Colonic mucosa (tissue), 4 donors: ENCODE data around the gene TMEM200B. TPM values are rescaled to one million over a fixed set of nuclear protein-coding genes. Genes with fewer than 3 reads are reported as not detected.

Experiments
- DNase-seq: peaks from one replicate; pipeline ENCODE4 v3.0.0-alpha.2; 2020
- H3K27ac ChIP-seq: fragments of 200-600 bp; one replicate; pipeline ENCODE4 v1.8.0; 2021
- H3K27me3 ChIP-seq: fragments of 200-600 bp; one replicate; pipeline ENCODE4 v1.8.0; 2021
- H3K36me3 ChIP-seq: fragments of 200-600 bp; one replicate; pipeline ENCODE4 v1.8.0; 2021
- H3K4me1 ChIP-seq: fragments of 200-600 bp; one replicate; pipeline ENCODE4 v1.8.0; 2021; ENCODE audit warnings: mild to moderate bottlenecking
- H3K4me3 ChIP-seq: fragments of 200-600 bp; one replicate; pipeline ENCODE4 v1.8.0; 2021
- H3K9ac ChIP-seq, 2 donors: one replicate each; pipeline ENCODE4 v1.7.0; 2013; ENCODE audit warnings: control low read depth in 2 of 2, low read depth in 2 of 2, low read length in 2 of 2
- H3K9me3 ChIP-seq: fragments of 200-600 bp; one replicate; pipeline ENCODE4 v1.8.0; 2021
- intact Hi-C: fragments of 100-400 bp; cut with DNase I; formaldehyde crosslinking; loops from one replicate; pipeline ENCODE4 v1.14.1; 2022
- total RNA-seq, 2 donors: library from RNA; stranded (reverse); fragmentation: NEBNext Ultra II Directional in 1 of 2; extraction: Animal tissue kit (Norgen Biotek cat#: 25700) in 1 of 2; gene quantifications; one replicate each; pipeline ENCODE4 v1.2.1, GENCODE V29; 2021
- TF ChIP-seq, protein P1 (sequence below): fragments of 200-600 bp; IDR thresholded peaks from one replicate; pipeline ENCODE4 v1.8.0; 2022; ENCODE audit warnings: antibody characterized with exemption, mild to moderate bottlenecking
- donor health status: healthy.
- donor health status: DM: no; HTN: no; CAD: no.
- donor health status: DM: no; HTN: no; CAD: no.

TMEM200B gene
- 1 to 10 TPM; 1.5 to 3.3 TPM for total RNA-seq

GRCh38 chr1:29123887-29124365, at the start of gene TMEM200B:
TSS of gene TMEM200B (minus strand) at chr1:29123903. CDS start at chr1:29121828, 2,075 bp downstream.
- intact Hi-C loops = loop anchor here (5.0 to 10.0 kb wide), 2 partner anchors 51 to 78 kb away; no protein-coding TSS in a partner anchor
- Histone ChIP-seq H3K36me3 (no peaks in the 10 kb centered on the region), H3K4me1 (peaks cover 11% of the 10 kb centered on the region)

DNA sequence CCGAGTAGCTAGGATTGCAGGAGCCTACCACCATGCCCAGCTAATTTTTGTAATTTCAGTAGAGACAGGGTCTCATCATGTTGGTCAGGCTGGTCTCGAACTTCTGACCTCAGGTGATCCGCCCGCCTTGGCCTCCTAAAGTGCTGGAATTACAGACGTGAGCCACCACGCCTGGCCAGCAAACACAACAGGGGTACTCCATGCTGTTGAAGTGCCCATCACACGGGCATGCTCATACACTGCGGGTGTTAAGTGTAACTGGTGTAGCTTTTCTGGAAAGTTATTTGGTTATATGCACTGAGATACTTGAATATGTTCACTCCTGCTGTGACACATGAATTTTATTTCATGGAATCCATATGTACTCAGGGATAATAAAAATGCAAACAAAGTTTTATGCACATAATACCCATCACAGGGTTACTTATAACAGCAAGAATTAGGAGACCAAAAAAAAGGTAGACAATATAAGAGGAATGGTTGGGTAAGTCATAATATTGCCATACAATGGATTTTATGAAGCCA, 48.8 kb upstream of the TMEM200B start:
- no peak for DNase-seq
- intact Hi-C loops = loop anchor here (10.0 kb wide), 1 partner anchor 48 kb away; the partner anchor contains the start of gene TMEM200B

More at GRCh38 chr1:29123887-29124365, at the start of gene TMEM200B:
- Histone ChIP-seq H3K4me3 (peak within 1 kb of the TSS; percentile 51), H3K9ac (peak within 1 kb of the TSS; percentile 58 to 79), H3K9me3 (no peaks in the 10 kb centered on the region), H3K27me3 (peaks cover 45% of the 10 kb centered on the region), H3K27ac (peak within 1 kb of the TSS; percentile 80)
- DNase-seq = no peak
- TF ChIP-seq, protein P1, sequence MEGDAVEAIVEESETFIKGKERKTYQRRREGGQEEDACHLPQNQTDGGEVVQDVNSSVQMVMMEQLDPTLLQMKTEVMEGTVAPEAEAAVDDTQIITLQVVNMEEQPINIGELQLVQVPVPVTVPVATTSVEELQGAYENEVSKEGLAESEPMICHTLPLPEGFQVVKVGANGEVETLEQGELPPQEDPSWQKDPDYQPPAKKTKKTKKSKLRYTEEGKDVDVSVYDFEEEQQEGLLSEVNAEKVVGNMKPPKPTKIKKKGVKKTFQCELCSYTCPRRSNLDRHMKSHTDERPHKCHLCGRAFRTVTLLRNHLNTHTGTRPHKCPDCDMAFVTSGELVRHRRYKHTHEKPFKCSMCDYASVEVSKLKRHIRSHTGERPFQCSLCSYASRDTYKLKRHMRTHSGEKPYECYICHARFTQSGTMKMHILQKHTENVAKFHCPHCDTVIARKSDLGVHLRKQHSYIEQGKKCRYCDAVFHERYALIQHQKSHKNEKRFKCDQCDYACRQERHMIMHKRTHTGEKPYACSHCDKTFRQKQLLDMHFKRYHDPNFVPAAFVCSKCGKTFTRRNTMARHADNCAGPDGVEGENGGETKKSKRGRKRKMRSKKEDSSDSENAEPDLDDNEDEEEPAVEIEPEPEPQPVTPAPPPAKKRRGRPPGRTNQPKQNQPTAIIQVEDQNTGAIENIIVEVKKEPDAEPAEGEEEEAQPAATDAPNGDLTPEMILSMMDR = no peak

GRCh38 chr1:29171521-29171920, 47.8 kb upstream of the TMEM200B start:
- intact Hi-C loops = loop anchor here (10.0 kb wide), 1 partner anchor 47 kb away; the partner anchor contains the start of gene TMEM200B

More for the DNA sequence above, 48.8 kb upstream of the TMEM200B start:
- TF ChIP-seq, protein P1 = no peak
- Histone ChIP-seq H3K27me3 (no peaks in the 10 kb centered on the region), H3K9ac (no peak overlapping the region), H3K4me1 (no peaks in the 10 kb centered on the region), H3K27ac (no peak overlapping the region), H3K4me3 (no peak overlapping the region), H3K36me3 (no peaks in the 10 kb centered on the region), H3K9me3 (no peaks in the 10 kb centered on the region)

DNA sequence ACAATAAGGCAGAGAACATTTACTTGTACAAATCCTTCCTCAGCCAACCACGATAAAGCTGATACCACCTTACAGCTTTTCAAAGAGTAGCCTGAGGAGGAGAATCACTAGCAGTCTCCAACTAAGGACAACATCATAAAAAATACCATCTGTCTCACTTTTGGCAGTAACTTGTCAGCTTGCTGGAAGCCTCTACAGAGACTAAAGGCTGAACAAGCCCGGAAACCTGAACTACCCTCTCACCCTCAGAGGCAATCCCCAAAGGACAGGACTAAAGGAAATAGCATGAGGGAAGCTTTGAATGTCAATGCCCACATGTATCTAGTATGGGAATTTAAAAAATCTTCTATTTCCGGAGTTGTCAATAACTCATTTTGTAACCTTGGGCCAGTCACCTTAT, 47.4 kb upstream of the TMEM200B start:
- no peaks in the 10 kb centered on the region for H3K4me1 ChIP-seq
- no peak overlapping the region for H3K4me3 ChIP-seq
- DNase-seq = no peak
- intact Hi-C loops = loop anchor here (10.0 kb wide), 1 partner anchor 46 kb away; the partner anchor contains the start of gene TMEM200B
- no peaks in the 10 kb centered on the region for H3K27me3 ChIP-seq
- H3K9me3 ChIP-seq = no peaks in the 10 kb centered on the region
- H3K27ac ChIP-seq = no peak overlapping the region
- TF ChIP-seq, protein P1 = no peak
- H3K36me3 ChIP-seq = no peaks in the 10 kb centered on the region
- no peak overlapping the region for H3K9ac ChIP-seq

More at GRCh38 chr1:29171521-29171920, 47.8 kb upstream of the TMEM200B start:
- Histone ChIP-seq H3K27me3 (no peaks in the 10 kb centered on the region), H3K4me1 (no peaks in the 10 kb centered on the region), H3K9ac (no peak overlapping the region), H3K36me3 (no peaks in the 10 kb centered on the region), H3K27ac (no peak overlapping the region), H3K4me3 (no peak overlapping the region), H3K9me3 (no peaks in the 10 kb centered on the region)
- no peak for DNase-seq
- TF ChIP-seq, protein P1 = no peak

DNA sequence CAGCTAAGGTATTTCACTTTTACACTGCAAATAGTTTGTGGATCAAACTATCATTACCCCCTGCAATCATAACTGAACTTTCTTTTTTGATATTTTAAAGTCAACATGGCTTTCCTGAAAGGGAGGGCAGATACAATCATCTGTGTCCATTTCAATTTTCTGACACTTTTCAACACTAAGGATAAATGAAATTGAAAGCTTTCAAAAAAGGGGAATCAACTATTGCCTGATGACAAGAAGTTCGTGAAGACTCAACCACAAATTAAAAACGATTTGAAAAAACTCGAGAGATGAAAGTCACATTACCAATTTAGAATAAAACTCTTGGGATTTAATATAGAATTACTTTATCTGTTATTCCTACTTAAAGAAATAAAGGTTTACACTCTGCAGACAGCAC, 46.3 kb upstream of the TMEM200B start:
- no peak overlapping the region for H3K27ac ChIP-seq
- H3K4me1 ChIP-seq = no peaks in the 10 kb centered on the region
- intact Hi-C loops = loop anchor here (10.0 kb wide), 1 partner anchor 45 kb away; the partner anchor contains the start of gene TMEM200B
- H3K27me3 ChIP-seq = no peaks in the 10 kb centered on the region
- H3K36me3 ChIP-seq = no peaks in the 10 kb centered on the region
- no peaks in the 10 kb centered on the region for H3K9me3 ChIP-seq
- no peak for DNase-seq
- TF ChIP-seq, protein P1 = no peak
- H3K4me3 ChIP-seq = no peak overlapping the region
- H3K9ac ChIP-seq = no peak overlapping the region
